AG04450 (cell line): Measurements from ENCODE around the gene SETD9. TPM values are rescaled to one million over a fixed set of nuclear protein-coding genes. Genes with fewer than 3 reads are reported as not detected.

Experiments
- CTCF ChIA-PET: fragments of 300-600, 350-600 bp; formaldehyde crosslinking; extraction: SDS; loops from one replicate; lab custom pipeline; 2022; ENCODE audit warnings: antibody characterized with exemption, inconsistent platforms; lab: Charles Lee
- POLR2A ChIA-PET: fragments of 350-600 bp; formaldehyde crosslinking; extraction: SDS; loops from one replicate; lab custom pipeline; 2021; ENCODE audit warnings: antibody characterized with exemption, inconsistent platforms; lab: Yijun Ruan, JAX
- DNase-seq: peaks from one replicate; pipeline ENCODE4 v3.0.0-alpha.2; 2011; ENCODE audit warnings: low read depth, low spot score
- H3K27ac ChIP-seq: one replicate; pipeline ENCODE4 v1.5.1; 2012; ENCODE audit warnings: low read depth, low read length, control low read depth
- H3K27me3 ChIP-seq: one replicate; pipeline ENCODE4 v1.6.0; 2012; ENCODE audit warnings: low read length; ENCODE audit not compliant: control insufficient read depth, insufficient read depth
- H3K4me3 ChIP-seq: 2 replicates; pipeline ENCODE4 v1.5.1; 2011; ENCODE audit warnings: mild to moderate bottlenecking, low read depth, low read length, control low read depth
- H3K9me3 ChIP-seq: 2 replicates; pipeline ENCODE4 v1.5.1; 2012; ENCODE audit warnings: low read length; ENCODE audit not compliant: control insufficient read depth, insufficient read depth
- polyA plus RNA-seq: library from polyadenylated mRNA; depleted of rRNA; stranded (reverse); fragments of >200 nt; gene quantifications from 2 replicates; pipeline ENCODE4 v1.2.3, GENCODE V29; 2011
- TF ChIP-seq, protein P1 (sequence below): IDR thresholded peaks from 2 replicates; pipeline ENCODE4 v1.5.1; 2011; ENCODE audit warnings: low read depth, low read length, control low read depth, inconsistent platforms

SETD9 gene
- polyA plus RNA-seq, 1 experiment = 12.1 TPM

GRCh38 chr5:56954262-56954661, 44.9 kb downstream of the SETD9 start:
- CTCF ChIA-PET = interaction anchor here (0.7 to 1.3 kb wide), 3 partner anchors 117 to 204 kb away, joined by 3 read pairs; no protein-coding TSS in a partner anchor
- no peak overlapping the region for H3K27ac ChIP-seq
- H3K9me3 ChIP-seq = no peaks in the 10 kb centered on the region
- POLR2A ChIA-PET = no interaction called here
- no peak for DNase-seq
- H3K27me3 ChIP-seq = peaks cover 5% of the 10 kb centered on the region
- TF ChIP-seq, protein P1, sequence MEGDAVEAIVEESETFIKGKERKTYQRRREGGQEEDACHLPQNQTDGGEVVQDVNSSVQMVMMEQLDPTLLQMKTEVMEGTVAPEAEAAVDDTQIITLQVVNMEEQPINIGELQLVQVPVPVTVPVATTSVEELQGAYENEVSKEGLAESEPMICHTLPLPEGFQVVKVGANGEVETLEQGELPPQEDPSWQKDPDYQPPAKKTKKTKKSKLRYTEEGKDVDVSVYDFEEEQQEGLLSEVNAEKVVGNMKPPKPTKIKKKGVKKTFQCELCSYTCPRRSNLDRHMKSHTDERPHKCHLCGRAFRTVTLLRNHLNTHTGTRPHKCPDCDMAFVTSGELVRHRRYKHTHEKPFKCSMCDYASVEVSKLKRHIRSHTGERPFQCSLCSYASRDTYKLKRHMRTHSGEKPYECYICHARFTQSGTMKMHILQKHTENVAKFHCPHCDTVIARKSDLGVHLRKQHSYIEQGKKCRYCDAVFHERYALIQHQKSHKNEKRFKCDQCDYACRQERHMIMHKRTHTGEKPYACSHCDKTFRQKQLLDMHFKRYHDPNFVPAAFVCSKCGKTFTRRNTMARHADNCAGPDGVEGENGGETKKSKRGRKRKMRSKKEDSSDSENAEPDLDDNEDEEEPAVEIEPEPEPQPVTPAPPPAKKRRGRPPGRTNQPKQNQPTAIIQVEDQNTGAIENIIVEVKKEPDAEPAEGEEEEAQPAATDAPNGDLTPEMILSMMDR = no peak
- H3K4me3 ChIP-seq = no peak overlapping the region

- ChIA-PET POLR2A (no interaction called here), CTCF (no interaction called here)
- Histone ChIP-seq H3K9me3 (no peaks in the 10 kb centered on the region), H3K27me3 (peaks cover 16% of the 10 kb centered on the region), H3K27ac (no peak overlapping the region), H3K4me3 (no peak overlapping the region)
- no peak for DNase-seq
- TF ChIP-seq, protein P1 = no peak
Observed at GRCh38 chr5:56958595-56958994, 49.2 kb downstream of the SETD9 start.

- ChIA-PET POLR2A (no interaction called here), CTCF (no interaction called here)
- no peak overlapping the region for H3K4me3 ChIP-seq
- peaks cover 15% of the 10 kb centered on the region for H3K27me3 ChIP-seq
- H3K9me3 ChIP-seq = no peaks in the 10 kb centered on the region
- H3K27ac ChIP-seq = no peak overlapping the region
- TF ChIP-seq, protein P1 = no peak
- DNase-seq = no peak
Observed at GRCh38 chr5:56959326-56959725, 49.9 kb downstream of the SETD9 start.

GRCh38 chr5:56961746-56962145, 52.4 kb downstream of the SETD9 start:
- TF ChIP-seq, protein P1 = no peak
- no peak for DNase-seq
- ChIA-PET POLR2A (no interaction called here), CTCF (no interaction called here)
- Histone ChIP-seq H3K9me3 (no peaks in the 10 kb centered on the region), H3K27ac (no peak overlapping the region), H3K27me3 (peaks cover 17% of the 10 kb centered on the region), H3K4me3 (no peak overlapping the region)

DNA sequence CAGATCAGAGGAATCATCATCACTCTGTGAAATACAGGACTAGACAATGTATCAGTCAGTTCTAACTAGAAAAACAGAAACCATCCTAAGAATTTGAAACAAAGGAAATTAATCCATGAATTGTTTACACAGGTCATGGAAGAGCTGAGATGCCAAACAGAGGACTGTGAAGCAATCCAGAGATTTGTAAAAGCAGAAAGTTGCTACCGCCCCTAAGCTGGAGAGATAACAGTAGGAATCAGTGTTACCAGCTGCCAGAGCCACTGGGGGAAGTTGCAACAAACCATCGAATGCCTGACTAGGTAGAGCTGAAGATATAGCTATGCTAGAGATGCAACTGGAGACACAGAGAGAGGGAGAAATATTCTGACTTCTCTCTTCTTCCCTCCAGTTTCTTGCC, 52.9 kb downstream of the SETD9 start:
- DNase-seq = no peak
- CTCF ChIA-PET = no interaction called here

More for the DNA sequence above, 52.9 kb downstream of the SETD9 start:
- Histone ChIP-seq H3K27ac (no peak overlapping the region), H3K4me3 (no peak overlapping the region), H3K27me3 (peaks cover 21% of the 10 kb centered on the region), H3K9me3 (no peaks in the 10 kb centered on the region)
- TF ChIP-seq, protein P1 = no peak
- POLR2A ChIA-PET = no interaction called here
